GM18502 (cell line): ENCODE measurements around the gene MATN1.

Experiments used
- ATAC-seq: cut with Tn5 transposase; IDR thresholded peaks from one replicate; pipeline ENCODE4 v1.9.1; 2021; ENCODE audit warnings: mild to moderate bottlenecking; ENCODE audit not compliant: unreplicated experiment, poor library complexity

MATN1 gene

DNA sequence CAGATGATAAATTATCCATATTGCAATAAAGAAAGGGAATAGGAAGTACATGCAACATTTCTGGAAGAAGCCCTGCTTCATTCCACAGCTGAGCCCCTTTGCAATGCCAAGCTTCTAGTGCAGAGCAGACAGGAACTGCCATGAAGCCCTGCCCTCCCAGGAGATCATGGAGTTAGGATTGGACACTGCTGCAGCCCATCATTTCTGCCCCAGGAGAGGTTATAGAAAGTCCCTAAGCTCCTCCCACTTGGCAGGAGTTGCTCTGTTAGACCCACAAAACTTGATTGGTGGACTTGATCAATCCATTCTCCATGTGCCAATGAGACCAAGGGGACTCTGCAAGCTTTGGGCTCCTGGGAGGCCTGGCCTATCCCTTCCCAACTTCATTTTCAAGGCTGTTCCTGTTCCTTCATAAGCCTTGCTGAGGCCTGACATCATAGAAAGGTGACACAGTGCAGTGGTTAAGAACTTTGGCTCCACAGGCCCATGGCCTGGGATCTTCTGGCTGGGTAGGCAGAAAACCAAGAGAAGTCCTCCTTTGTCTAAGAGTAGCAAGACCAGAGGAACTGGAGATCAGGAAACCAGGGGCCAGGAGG is 35.5 kb upstream of the MATN1 start:
- no peak for ATAC-seq

DNA sequence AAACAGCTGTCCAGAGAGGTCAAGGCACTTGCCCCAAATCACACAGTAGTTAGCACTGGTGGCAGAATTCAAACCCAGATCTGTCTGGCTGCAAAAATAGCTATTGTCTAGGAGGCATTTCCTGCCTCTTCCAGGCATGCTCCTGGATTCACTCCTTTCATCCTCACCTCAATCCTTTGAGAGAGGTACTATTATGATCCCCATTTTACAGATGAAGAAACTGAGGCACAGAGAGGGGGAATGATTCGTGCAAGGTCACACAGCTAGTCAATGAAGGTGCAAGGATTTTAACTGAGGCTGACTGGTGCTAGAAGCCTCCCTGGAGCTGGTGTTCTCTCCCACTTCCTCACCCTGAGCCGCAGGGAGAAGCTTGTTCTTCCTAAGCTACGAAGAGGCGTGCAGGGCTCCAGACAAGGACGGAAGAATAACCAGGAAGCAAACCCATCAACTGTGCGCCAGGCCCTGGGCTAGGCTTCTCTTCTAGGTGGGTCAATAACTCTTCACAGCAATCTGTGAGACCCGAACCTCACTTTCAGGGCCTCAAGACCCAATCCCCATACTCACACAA is 34.8 kb upstream of the MATN1 start:
- ATAC-seq: no peak

DNA sequence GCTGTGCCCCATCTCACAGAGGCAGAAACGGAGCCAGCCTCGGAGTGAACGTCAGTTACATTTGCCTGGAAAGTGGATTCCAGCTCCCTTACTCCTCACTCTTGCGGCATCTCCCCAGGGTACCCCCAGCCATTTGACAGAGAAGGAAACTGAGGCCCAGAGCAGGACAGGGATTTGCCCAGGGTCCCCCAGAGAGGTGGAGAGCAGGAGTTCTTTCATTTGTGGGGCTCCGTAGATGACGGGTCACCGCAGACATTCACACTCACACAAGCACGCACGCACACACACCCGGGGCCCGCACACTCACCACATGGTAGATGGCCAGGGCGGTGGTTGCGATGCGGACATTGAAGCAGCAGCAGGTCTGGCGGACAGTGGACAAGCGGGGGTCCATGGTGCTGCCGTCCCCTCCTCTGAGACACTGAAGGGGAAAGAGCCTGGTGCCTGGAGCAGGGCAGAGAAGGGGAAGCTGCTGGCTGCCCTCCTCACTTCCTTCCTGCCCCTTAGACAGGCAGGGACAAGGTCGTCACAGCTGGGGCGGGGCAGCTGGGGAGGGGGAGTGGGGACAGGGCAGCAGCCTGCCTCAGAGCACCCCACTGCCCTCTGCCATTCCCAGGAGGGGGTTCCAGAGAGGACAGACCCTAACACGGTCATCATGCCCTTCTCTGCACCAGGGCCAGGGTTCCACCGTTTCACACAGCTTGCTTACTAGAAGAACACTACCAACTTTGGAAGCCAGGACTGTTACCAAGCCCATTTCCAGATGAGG is 34.2 kb upstream of the MATN1 start, which contains the start of gene LAPTM5:
Gene LAPTM5 (minus strand): TSS at position 423 of the 769 bp plus-strand sequence. CDS start 29 bp downstream, at position 394.
- no peak for ATAC-seq

DNA sequence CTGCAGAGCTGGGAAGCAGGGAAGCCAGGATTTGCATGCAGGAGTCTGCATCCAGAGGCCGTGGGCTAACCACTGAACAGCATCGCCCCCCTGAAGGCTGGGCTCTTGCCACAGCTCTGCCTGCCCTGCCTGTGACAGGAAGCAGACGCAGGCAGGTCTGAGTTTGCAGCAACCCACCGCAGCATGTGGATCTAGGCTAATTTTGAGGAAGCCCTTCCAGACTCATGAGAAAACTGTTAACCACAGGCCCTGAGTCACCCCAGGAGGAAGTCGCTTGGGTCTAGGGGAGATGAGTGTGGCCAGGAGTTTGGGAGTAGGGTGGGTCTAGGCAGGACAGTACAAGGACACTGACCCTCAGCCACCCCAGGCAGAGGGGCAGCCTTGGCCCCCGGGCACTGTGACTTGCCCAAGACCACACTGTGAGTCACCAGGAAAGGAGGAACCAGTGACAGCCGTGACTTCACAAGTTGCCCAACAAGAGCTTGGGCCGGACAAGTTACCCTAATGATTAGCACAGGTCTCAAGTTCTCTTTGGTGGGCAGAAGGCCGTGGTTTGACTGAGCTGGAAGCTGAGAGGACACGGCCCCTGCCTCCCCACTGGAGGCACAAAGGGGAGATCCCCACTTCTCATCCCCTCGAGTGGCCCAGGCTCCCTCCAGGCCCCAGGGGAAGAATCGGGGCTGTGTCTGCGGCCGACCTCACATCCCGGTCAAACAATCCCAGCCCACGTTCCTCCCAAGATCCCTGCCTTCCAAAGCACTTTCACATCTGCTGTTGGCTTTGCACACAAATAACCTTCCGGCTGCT is 33.4 kb upstream of the MATN1 start:
- no peak for ATAC-seq

DNA sequence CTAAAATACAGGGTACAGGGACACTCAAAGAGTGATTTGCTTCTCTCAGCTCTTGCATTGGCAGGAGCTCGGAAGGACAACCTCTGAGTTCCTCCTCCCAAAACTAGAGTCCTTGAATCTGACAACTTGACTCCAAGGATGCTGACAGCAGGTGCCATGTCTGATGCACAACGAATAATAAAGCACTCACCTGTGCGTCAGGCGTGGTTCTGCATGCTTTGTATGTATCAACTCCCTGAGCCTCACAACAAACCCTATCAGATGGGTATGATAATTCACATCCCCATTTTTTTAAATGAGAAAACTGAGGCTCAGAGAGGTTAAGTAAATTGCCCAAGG is 32.8 kb upstream of the MATN1 start:
- ATAC-seq: no peak

DNA sequence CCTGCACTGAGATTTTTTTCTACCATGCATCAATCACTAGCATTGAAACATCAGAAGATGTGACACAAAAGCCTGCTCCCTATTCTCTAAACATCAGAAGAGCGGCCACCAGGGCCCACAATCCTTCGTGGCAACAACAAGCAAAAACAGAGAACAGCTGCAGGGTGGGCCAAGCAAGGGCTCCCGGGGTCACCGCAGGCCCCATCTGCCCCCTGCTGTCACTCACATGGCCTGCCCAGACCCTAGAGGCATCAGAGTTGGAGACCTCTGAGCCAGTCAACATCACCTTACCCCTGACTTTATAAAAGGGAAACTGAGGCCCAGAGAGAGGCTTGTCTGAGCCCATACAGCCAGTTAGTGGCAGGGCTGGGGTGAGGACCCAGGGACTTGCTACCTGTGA is 32.4 kb upstream of the MATN1 start:
- no peak for ATAC-seq

DNA sequence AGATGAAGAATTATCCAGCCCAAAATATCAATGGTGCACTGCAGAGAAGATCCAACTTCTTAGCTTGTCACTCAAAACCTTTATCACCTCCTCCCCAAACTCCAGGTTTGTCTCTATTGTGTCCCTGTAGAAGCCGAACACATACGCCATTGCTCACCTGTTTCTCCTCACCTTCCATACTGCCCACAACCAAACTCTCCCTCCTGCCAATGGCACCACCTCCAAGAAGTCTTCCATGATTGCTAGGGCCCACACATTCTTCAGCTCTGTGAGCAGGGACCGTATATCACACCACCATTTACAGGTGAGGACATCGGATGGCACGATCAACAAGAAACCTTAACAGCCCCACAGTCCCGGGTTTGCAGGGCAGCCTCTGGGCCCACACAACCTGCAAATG is 31.9 kb upstream of the MATN1 start:
- no peak for ATAC-seq

DNA sequence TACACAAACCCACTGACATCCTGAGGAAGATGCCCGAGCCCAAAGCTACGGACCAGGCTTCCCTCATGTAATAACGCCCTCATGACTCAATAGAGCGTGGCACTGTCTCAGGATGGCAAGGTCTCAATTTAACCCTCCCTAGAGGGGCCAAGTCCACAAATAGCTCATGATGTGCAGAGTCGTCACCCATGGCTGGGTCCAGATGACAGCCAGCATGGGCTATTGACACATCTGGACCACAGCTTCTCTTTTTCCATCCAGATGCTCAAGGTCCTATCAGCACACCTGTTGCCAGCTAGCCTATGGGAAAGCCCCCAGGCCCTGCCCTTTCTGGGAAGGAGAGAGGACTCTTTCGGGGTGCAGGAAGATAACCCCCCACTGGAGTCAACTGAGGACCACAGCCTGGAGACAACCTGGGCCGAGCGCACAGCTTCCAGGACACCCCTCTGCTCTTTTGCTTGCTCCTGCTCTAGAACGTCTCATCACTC is 31.3 kb upstream of the MATN1 start:
- ATAC-seq: peak; percentile 45

DNA sequence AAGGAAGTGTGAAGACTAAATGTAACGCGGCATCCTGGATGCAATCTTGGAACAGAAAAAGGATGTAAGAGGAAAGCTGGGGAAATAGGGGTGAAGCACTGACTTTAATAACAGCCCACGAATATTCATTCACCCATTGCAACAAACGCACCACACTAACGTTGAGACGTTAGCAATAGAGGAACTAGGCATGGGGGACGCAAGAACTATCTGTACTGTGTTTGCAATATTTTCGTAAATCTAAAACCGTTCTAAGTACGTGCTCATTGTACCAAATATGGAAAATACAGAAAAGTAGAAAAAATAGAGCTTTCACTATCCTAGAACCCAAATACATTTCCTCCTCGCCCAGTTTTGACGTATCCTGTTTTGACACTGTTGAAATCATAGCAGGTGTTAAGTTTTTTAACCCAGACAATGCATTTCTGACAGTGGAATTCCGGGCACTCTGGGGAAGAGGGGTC is 30.3 kb upstream of the MATN1 start:
- ATAC-seq: no peak

DNA sequence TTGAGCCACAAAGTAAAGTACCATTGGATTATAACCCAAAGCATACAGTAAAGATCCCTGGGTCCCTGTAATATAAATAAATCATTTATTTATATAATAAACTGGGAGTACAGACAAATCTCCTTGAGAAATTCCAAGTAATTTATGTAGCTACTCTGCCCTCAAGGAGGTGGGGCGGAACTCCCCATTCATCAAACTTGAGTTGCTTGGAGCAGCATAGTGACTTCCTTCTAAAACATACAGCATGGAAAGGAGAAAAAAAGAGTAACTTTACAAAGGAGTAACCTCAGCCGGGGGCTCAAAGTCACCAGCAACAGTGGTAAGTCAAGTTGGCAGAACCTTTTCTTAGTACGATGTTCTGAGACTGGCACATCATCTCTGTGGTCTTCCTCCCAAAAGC is 29.7 kb upstream of the MATN1 start:
- ATAC-seq: no peak

DNA sequence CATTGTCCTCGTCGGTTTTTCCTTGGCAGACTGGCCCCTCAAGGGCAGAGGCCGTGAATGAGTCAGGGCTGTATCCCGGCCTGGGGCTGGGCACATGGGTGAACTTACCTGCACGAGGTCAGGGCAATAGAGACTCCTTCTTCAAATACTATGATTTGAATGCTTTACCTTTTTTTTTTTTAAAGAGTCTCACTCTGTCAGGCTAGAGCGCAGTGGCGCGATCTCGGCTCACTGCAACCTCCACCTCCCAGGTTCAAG is 29.2 kb upstream of the MATN1 start:
- ATAC-seq: no peak

DNA sequence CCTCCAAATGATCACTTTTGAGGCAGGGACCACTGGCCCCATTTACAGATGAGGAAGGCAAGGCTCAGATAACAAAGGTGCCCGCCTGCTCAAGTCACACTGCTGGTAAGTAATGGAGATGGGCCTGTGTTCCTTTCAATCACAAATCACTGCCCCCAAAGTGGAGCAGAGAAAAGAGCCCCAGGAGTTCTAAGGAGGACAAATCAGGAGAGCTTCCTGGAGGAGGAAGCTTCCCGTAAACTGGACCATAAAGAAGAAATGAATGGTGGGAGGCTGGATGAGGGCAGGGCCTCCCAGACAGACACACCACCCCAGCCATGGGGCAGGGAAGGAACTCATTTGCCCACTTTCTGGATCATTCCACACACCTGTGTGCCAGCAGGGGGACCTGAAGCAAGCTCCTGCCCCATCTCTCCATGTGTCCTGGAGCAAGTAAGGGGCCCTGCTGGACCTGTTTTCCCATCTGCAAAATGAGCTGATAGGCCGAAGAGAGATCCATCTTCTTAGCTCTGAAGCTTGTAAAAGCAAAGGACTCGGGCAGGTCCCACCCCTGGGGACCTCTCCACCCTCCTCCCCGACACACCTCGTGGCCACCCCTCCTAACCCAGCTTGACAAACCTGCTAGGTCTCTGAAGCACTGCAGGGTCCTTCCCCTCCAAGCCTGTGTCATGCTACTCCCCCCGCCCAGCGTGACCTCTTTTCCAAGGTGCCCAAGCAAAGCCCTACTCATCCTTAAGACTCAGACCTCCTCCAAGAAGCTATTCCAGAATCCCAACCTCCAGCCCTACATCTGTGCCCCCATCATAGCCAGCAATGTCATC is 28.7 kb upstream of the MATN1 start:
- ATAC-seq: no peak

DNA sequence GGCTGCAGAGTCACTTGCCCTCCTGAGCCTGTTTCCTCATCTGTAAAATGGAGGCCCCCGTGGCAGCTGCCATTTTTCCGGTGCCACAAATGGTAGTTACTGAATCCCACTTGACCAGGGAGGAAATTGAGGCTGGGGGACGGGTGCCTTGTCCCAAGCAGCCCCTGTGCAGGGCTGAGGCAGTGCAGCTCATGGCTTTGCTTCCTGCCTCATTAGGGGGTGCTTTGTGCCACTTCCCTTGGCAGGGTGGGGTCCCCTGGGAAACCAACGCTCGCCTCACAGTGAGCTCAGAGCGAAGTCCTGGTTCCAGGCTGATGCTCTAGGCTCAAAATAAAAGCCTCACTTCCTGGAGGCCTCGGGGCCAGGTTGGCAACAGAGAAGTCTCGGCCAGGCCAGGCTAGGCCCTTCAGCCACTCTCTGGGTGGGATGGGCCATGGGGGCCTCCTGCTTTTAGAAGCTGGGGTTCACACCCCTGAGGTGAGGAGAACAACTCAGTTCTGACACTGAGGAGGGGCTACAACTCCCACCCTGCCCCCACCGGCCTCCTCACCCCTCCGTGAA is 27.4 kb upstream of the MATN1 start:
- ATAC-seq: no peak

DNA sequence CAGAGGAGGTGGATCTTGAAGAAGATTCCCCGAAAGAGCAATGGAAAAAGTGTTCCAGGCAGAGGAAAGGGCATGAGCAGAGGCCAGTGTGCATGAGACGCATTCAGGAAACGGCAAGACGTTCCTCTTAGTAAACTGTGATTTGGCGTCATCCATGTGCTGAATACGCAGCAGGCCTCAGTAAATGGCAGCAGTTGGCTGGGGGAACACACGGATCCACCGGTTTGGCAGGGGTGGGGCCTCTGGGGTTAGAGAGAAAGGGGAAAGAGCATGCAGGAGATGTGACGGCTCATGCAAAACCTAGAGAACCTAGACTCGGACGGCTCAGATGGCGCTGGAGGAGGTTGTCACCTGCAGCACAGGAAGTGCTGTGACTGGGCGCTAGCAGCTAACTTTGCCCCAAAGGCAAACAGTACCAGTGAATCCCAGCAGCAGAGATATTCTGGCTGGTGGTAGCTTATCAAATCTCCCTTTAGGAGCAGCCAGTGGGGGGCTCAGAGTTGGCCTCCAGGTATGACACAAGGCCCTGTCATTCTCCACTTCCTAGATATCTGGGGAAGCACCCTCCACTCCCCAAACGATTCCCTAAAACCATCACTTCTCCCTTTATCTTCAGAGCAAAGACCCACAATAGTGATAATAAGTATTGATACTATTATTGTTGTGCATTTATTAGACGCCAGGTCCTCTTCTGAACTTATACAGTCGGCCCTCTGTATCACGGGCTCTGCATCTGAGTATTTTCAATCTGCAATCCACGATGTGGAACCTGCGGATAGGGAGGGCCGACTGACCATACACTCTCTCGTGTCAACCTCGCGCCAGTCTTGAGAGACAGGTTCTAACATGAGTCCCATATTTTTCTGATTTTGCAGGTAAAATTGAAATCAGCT is 26.6 kb upstream of the MATN1 start:
- ATAC-seq: no peak

DNA sequence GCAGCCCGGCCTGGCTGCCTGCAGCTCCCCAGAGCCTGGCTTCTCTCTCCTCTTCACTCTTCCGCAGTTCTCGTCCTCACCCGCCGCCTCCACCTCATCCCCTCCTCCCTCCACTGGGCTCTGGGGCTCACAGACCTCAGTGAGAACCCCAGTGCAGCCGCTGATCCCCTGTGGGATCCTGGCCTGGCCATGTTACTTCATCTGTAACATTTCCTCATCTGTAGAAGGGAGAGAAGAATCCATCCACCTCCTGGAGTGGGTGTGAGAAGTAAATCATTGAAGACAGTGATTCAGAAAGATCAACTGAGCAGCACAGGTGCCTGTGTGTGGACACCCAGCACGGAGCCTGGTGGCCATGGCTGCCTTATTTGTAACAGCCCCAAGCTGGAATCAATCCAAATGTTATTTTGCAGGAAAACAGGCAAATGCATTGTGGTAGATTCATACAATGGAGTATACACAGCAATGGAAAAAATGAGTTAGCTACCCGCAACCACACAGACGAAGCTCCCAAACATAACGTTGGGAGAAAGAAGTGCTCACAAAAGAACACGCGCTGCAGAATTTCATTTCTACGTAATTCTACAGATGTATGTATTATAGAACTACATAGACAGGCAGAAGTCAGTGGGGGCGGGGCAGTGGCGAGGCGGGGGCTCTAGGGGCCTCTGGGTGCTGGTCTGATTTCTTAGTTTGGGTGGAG is 25.5 kb upstream of the MATN1 start:
- no peak for ATAC-seq

DNA sequence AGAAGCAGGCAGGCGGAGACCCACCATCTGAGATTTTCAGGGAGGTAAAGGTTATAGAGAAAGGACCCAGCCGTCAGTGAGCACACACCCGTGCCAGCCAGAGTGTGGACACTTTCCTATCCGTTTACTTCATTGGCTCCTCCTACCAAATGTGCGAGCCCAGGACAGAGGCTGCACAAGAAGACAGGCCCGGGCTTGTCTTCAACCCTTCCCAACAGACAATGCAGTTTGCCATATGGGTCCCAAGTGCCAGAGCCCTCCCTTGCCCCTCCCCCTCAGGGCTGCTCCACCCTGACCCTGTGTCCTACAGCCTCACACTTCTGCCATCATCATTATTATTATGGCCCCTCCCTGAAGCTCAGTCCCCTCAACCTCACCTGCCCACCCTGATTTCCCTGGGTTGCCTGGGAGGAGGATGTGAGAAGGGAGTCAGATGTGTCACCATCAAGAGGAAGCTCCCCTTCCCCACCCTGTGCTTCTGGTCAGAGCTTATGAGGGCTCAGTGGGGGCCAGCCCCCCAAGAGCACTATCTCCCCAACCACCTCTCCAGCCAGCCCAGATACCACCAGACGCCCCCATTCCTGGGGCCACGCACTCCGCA is 24.8 kb upstream of the MATN1 start:
- ATAC-seq: no peak

DNA sequence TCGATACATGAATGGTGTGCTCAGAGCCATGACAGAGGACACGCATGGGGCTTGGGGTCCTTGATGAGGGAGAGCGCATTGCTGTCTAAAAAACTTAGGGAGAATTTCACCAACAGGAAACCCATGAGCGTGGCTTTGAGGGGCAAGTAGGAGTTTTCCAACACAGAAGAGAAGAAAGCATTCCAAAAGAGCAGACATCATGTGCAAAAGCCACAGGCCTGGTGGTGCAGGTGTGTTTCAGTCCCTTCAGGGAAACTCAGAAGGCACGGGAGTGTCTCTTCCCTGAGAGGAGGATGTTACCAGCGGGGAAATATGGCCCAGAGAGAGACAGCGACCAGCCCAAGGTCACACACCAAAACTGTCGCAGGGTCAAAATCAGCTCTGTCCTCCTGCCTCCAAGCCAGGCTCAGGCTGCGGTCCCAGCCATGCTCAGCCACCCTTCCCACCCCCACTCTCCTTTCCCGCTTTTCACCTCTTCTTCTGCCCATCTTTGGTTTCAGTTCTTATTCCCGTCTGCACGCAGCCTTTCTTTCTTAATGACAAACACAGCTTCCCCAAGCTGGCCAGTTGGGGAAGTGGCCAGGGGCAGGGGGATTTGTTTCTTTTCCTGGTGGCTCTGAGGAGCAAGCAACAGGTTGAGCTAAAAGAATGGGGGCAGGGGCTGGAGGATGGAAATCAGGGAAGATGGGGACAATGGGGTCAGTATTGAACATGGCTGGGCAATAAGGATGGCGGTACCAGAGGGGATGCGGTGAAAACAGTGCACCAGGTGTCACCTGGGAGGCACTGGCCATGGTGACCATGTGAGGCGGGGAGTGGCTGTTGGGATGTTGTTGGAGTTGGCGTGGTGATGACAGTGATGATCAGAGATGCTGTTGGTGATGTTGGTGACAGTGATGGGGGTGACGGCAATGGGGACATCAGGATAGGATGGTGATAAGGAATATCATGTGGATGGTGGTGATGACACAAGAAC is 23.9 kb upstream of the MATN1 start:
- ATAC-seq: no peak
